Keratinocyte (primary cell): ENCODE results near the gene PSD2. TPM values are rescaled to one million over a fixed set of nuclear protein-coding genes. Genes with fewer than 3 reads are reported as not detected.

Experiments used
- DNase-seq: peaks from one replicate; pipeline ENCODE4 v3.0.0-alpha.2; 2011; ENCODE audit warnings: low read depth, missing footprints, low spot score
- FAIRE-seq: peaks from 2 replicates; lab custom pipeline; 2011; peaks lifted over from hg19 to GRCh38; lab: Jason Lieb, UNC
- H2AFZ ChIP-seq: 2 replicates; pipeline ENCODE4 v1.6.0; 2012; ENCODE audit warnings: low read length, control low read depth, inconsistent platforms; ENCODE audit not compliant: control insufficient read depth
- H3K27ac ChIP-seq: 2 replicates; pipeline ENCODE4 v1.5.1; 2011; ENCODE audit warnings: low read length; ENCODE audit not compliant: control insufficient read depth, insufficient read depth
- H3K27me3 ChIP-seq: 3 replicates; pipeline ENCODE4 v1.6.0; 2011; ENCODE audit warnings: low read length; ENCODE audit not compliant: control insufficient read depth, insufficient read depth; ENCODE audit errors: extremely low read depth
- H3K36me3 ChIP-seq, 2 experiments: 2 replicates in 1 of 2; 3 replicates in 1 of 2; pipeline ENCODE4 v1.5.1; 2011; ENCODE audit warnings: low read length in 2 of 2, mild to moderate bottlenecking in 1 of 2; ENCODE audit not compliant: control insufficient read depth in 2 of 2, insufficient read depth in 2 of 2; ENCODE audit errors: extremely low read depth in 1 of 2
- H3K4me1 ChIP-seq: 3 replicates; pipeline ENCODE4 v1.5.1; 2011; ENCODE audit warnings: low read length; ENCODE audit not compliant: control insufficient read depth, insufficient read depth; ENCODE audit errors: extremely low read depth
- H3K4me2 ChIP-seq: 3 replicates; pipeline ENCODE4 v1.6.0; 2011; ENCODE audit warnings: low read depth, low read length; ENCODE audit not compliant: control insufficient read depth, insufficient read depth; ENCODE audit errors: extremely low read depth
- H3K4me3 ChIP-seq, 3 experiments: fragments of 200-600 bp in 1 of 3; sonication (generic) in 1 of 3; 2 replicates in 2 of 3; 3 replicates in 1 of 3; pipeline ENCODE4 v1.5.1; 2011 to 2016; ENCODE audit warnings: low read length in 3 of 3, mild to moderate bottlenecking in 3 of 3, control low read depth in 2 of 3, inconsistent platforms in 1 of 3, low read depth in 1 of 3, mixed read lengths in 1 of 3, mixed run types in 1 of 3, moderate library complexity in 1 of 3; ENCODE audit not compliant: control insufficient read depth in 2 of 3, insufficient read depth in 2 of 3; ENCODE audit errors: extremely low read depth in 1 of 3
- H3K79me2 ChIP-seq: 2 replicates; pipeline ENCODE4 v1.6.0; 2012; ENCODE audit warnings: low read length; ENCODE audit not compliant: control insufficient read depth, insufficient read depth
- H3K9ac ChIP-seq: 3 replicates; pipeline ENCODE4 v1.6.0; 2011; ENCODE audit warnings: low read length; ENCODE audit not compliant: control insufficient read depth, insufficient read depth; ENCODE audit errors: extremely low read depth
- H3K9me1 ChIP-seq: 3 replicates; pipeline ENCODE4 v1.6.0; 2011; ENCODE audit warnings: low read length; ENCODE audit not compliant: control insufficient read depth, insufficient read depth; ENCODE audit errors: extremely low read depth
- H3K9me3 ChIP-seq: 2 replicates; pipeline ENCODE4 v1.5.1; 2012; ENCODE audit warnings: low read depth, low read length; ENCODE audit not compliant: control insufficient read depth
- H4K20me1 ChIP-seq: 3 replicates; pipeline ENCODE4 v1.6.0; 2011; ENCODE audit warnings: low read length; ENCODE audit not compliant: control insufficient read depth, insufficient read depth; ENCODE audit errors: extremely low read depth
- EZH2 ChIP-seq: IDR thresholded peaks from one replicate; pipeline ENCODE4 v1.6.1; 2012; ENCODE audit warnings: inconsistent platforms, mild to moderate bottlenecking, low read length, moderate library complexity
- dilution Hi-C: fragments of 300-500 bp; cut with MboI; formaldehyde crosslinking; loops from one replicate; pipeline ENCODE4 v1.7.0; 2020; ENCODE audit warnings: low sequenced_read_pairs; ENCODE audit not compliant: extremely low pct_ligation_motif_present
- polyA plus RNA-seq, 5 experiments: library from polyadenylated mRNA; depleted of rRNA in 3 of 5; stranded (reverse) in 3 of 5; stranded (forward) in 1 of 5; unstranded in 1 of 5; fragments of >200 nt; gene quantifications; 1 replicate in 1 of 5; 2 replicates in 3 of 5; 3 replicates in 1 of 5; pipeline versions ENCODE4 v1.2.1 to v1.2.3, GENCODE V29; 2011 to 2012; ENCODE audit warnings: missing spikeins in 2 of 5, low read depth in 1 of 5, low replicate concordance in 1 of 5
- TF ChIP-seq, protein P1 (sequence below), 3 experiments: IDR thresholded peaks in 1 of 3; conservative IDR thresholded peaks in 1 of 3; optimal IDR thresholded peaks in 1 of 3; 2 replicates in 2 of 3; 3 replicates in 1 of 3; pipeline versions ENCODE3 to v1.5.1; 2011; ENCODE audit warnings: low read length in 3 of 3, mild to moderate bottlenecking in 3 of 3, moderate library complexity in 2 of 3, control low read depth in 1 of 3, inconsistent platforms in 1 of 3; ENCODE audit not compliant: insufficient read depth in 2 of 3; ENCODE audit errors: extremely low read depth in 1 of 3

Gene PSD2
- polyA plus RNA-seq, 1 donor (not counting 4 experiments of a cell fraction or from before 2014, with no cell fraction given), result not detected

DNA sequence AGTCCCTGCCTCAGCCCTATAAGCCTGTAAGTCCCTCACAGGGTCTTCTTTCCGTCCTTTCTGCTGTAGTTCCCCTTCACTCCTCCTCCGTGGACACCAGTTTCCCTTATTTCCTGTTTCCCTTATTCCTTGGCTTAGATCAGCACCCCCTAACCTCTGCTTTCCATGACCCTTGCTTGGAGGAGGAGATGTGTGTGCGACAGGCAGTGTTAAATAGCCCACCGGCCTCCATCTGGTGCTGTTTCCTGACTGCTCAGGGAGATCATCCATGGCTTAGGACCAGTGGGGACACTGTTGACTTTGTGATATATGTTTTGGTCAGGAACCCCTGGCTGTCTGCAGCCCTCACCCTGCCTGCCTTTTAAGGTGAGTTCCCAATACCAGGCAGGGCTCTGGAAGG lies 34.1 kb upstream of the PSD2 start:
- dilution Hi-C loops, result no loop called here
- no peaks in the 10 kb centered on the region for H3K79me2 ChIP-seq
- H3K9me1 ChIP-seq, result no peaks in the 10 kb centered on the region
- no peaks in the 10 kb centered on the region for H3K36me3 ChIP-seq
- no peaks in the 10 kb centered on the region for H4K20me1 ChIP-seq
- no peaks in the 10 kb centered on the region for H3K4me1 ChIP-seq
- TF ChIP-seq, protein P1, sequence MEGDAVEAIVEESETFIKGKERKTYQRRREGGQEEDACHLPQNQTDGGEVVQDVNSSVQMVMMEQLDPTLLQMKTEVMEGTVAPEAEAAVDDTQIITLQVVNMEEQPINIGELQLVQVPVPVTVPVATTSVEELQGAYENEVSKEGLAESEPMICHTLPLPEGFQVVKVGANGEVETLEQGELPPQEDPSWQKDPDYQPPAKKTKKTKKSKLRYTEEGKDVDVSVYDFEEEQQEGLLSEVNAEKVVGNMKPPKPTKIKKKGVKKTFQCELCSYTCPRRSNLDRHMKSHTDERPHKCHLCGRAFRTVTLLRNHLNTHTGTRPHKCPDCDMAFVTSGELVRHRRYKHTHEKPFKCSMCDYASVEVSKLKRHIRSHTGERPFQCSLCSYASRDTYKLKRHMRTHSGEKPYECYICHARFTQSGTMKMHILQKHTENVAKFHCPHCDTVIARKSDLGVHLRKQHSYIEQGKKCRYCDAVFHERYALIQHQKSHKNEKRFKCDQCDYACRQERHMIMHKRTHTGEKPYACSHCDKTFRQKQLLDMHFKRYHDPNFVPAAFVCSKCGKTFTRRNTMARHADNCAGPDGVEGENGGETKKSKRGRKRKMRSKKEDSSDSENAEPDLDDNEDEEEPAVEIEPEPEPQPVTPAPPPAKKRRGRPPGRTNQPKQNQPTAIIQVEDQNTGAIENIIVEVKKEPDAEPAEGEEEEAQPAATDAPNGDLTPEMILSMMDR (optimal IDR thresholded peaks at IDR 0.05 in 1 of 3, IDR thresholded peaks at IDR 0.05 in 1 of 3, conservative IDR thresholded peaks at IDR 0.05 in 1 of 3; ENCODE audit: extremely low read depth in 1 of 3, insufficient read depth in 2 of 3, low read length in 3 of 3), result no peak
- no peak for TF ChIP-seq EZH2
- peaks cover 38% of the 10 kb centered on the region for H3K27me3 ChIP-seq
- H3K9me3 ChIP-seq, result no peaks in the 10 kb centered on the region
- H2AFZ ChIP-seq, result no peak overlapping the region
- H3K9ac ChIP-seq, result no peak overlapping the region
- H3K4me2 ChIP-seq, result no peak overlapping the region
- H3K27ac ChIP-seq, result no peak overlapping the region
- FAIRE-seq (no peak), DNase-seq (no peak)
- H3K4me3 ChIP-seq, result no peak overlapping the region

DNA sequence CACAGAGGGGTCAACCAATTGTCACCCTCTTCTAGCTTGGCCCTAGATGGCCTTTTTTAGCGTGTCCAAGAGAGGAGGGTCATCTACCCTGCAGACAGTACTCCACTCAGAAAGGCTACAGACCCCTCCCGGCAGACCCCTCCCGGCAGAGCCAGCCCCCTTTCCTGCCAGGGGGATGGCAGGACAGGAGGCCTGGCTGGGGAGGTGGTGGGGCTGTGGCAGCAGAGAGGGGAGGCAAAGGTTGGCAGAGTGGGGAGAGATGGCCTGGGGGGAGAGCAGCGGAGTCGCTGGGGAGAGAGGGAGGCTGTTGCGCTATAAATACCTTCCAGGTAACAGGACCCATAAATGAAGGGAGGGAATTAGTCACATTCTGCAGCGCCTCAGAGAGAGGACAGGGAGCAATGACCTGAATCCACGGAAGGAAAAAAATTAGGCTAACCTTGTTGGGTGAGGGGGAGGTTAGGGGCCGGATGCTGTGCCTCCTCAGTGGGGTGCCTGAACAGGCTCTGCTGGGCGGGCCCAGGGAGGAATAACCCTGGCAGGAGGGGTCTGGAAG lies 32.9 kb upstream of the PSD2 start:
- H3K4me3 ChIP-seq, result no peak overlapping the region
- H2AFZ ChIP-seq, result no peak overlapping the region
- dilution Hi-C loops, result no loop called here
- no peak for TF ChIP-seq EZH2
- TF ChIP-seq, protein P1 (optimal IDR thresholded peaks at IDR 0.05 in 1 of 3, IDR thresholded peaks at IDR 0.05 in 1 of 3, conservative IDR thresholded peaks at IDR 0.05 in 1 of 3; ENCODE audit: extremely low read depth in 1 of 3, insufficient read depth in 2 of 3, low read length in 3 of 3), result no peak
- peaks cover 29% of the 10 kb centered on the region for H3K27me3 ChIP-seq
- no peak overlapping the region for H3K4me2 ChIP-seq
- no peak for FAIRE-seq
- no peaks in the 10 kb centered on the region for H3K79me2 ChIP-seq
- no peak overlapping the region for H3K27ac ChIP-seq
- no peak for DNase-seq
- no peaks in the 10 kb centered on the region for H3K9me3 ChIP-seq
- no peak overlapping the region for H3K9ac ChIP-seq
- no peaks in the 10 kb centered on the region for H3K36me3 ChIP-seq
- no peaks in the 10 kb centered on the region for H3K9me1 ChIP-seq
- no peaks in the 10 kb centered on the region for H4K20me1 ChIP-seq
- no peaks in the 10 kb centered on the region for H3K4me1 ChIP-seq
